HCT116 (cell line): Measurements from ENCODE around the gene FLVCR1. TPM values are rescaled to one million over a fixed set of nuclear protein-coding genes. Genes with fewer than 3 reads are reported as not detected.

Experiments
- ATAC-seq: fragments of 200-7000 bp; cut with Tn5 transposase; 2 replicates; pipeline ENCODE4 v1.9.1; 2020; ENCODE audit warnings: mild to moderate bottlenecking, moderate library complexity
- BruUV-seq: library from RNA; stranded (reverse); fragments of 400-500 nt; replicated peaks from 2 replicates; lab custom pipeline; 2021; lab: Mats Ljungman, UMichigan
- CTCF ChIA-PET: fragments of 300-600 bp; sonication (Branson Sonifier 250); formaldehyde crosslinking; loops from one replicate; lab custom pipeline; 2021; ENCODE audit warnings: antibody characterized with exemption; lab: Charles Lee
- POLR2A ChIA-PET: fragments of 300-600, 350-600 bp; sonication (Branson Sonifier 250); formaldehyde crosslinking; loops from one replicate; lab custom pipeline; 2021; ENCODE audit warnings: antibody characterized with exemption; lab: Charles Lee
- RAD21 ChIA-PET, 2 experiments: fragments of 300-600 bp; sonication (Branson Sonifier 250); formaldehyde crosslinking; loops; one replicate each; lab custom pipeline; 2023; ENCODE audit warnings: low total read pairs in 2 of 2; ENCODE audit not compliant: uncharacterized antibody in 2 of 2, unreplicated experiment in 2 of 2, low non-redundant PET in 1 of 2; lab: Charles Lee
- DNase-seq: peaks from one replicate; pipeline ENCODE4 v3.0.0-alpha.2; 2010; ENCODE audit warnings: low read depth, low spot score
- H2AFZ ChIP-seq: fragments of 200-600 bp; shearing (Covaris generic), sonication (generic); 2 replicates; pipeline ENCODE4 v1.6.1; 2017; ENCODE audit warnings: low read depth, mixed run types, mixed read lengths, antibody characterized with exemption, low read length; ENCODE audit not compliant: poor library complexity, severe bottlenecking
- H3K27ac ChIP-seq: 2 replicates; pipeline ENCODE4 v1.5.1; 2012; ENCODE audit warnings: low read depth, low read length
- H3K27me3 ChIP-seq: fragments of 200-600 bp; sonication (generic); 2 replicates; pipeline ENCODE4 v1.6.1; 2016; ENCODE audit warnings: mixed run types, low read length, mixed read lengths; ENCODE audit not compliant: insufficient read depth
- H3K36me3 ChIP-seq, 2 experiments: fragments of 200-500 bp in 1 of 2; fragments of 200-600 bp in 1 of 2; sonication (Bioruptor generic) in 1 of 2; sonication (generic) in 1 of 2; 2 replicates each; pipeline versions ENCODE4 v1.5.1 to v1.6.1; 2014 to 2016; ENCODE audit warnings: low read length in 2 of 2, inconsistent platforms in 1 of 2, mixed read lengths in 1 of 2, mixed run types in 1 of 2; ENCODE audit not compliant: insufficient read depth in 2 of 2, control insufficient read depth in 1 of 2
- H3K4me1 ChIP-seq, 2 experiments: fragments of 200-600 bp in 1 of 2; sonication (generic) in 1 of 2; 2 replicates each; pipeline versions ENCODE4 v1.5.1 to v1.6.1; 2012 to 2017; ENCODE audit warnings: low read length in 2 of 2, inconsistent platforms in 1 of 2, mild to moderate bottlenecking in 1 of 2, mixed read lengths in 1 of 2, mixed run types in 1 of 2, moderate library complexity in 1 of 2; ENCODE audit not compliant: insufficient read depth in 2 of 2, control insufficient read depth in 1 of 2
- H3K4me2 ChIP-seq: fragments of 200-600 bp; sonication (generic); 2 replicates; pipeline ENCODE4 v1.6.1; 2017; ENCODE audit warnings: mixed run types, low read length, mixed read lengths
- H3K4me3 ChIP-seq, 2 experiments: fragments of 200-600 bp in 1 of 2; sonication (generic) in 1 of 2; replicated peaks in 1 of 2; 2 replicates each; pipeline ENCODE4 v1.5.1; 2011 to 2016; ENCODE audit warnings: low read length in 2 of 2, control low read depth in 1 of 2, low read depth in 1 of 2, mild to moderate bottlenecking in 1 of 2, mixed read lengths in 1 of 2, mixed run types in 1 of 2
- H3K79me2 ChIP-seq: fragments of 200-600 bp; sonication (generic); 2 replicates; pipeline ENCODE4 v1.6.1; 2017; ENCODE audit warnings: mild to moderate bottlenecking, mixed run types, low read length, moderate library complexity, mixed read lengths; ENCODE audit not compliant: insufficient read depth
- H3K9ac ChIP-seq: fragments of 200-600 bp; sonication (generic); 2 replicates; pipeline ENCODE4 v1.6.1; 2016; ENCODE audit warnings: low read length, mixed read lengths
- H3K9me2 ChIP-seq: fragments of 200-600 bp; sonication (generic), shearing (Covaris generic); 2 replicates; pipeline ENCODE4 v1.6.1; 2017; ENCODE audit warnings: mixed run types, mild to moderate bottlenecking, moderate library complexity; ENCODE audit not compliant: insufficient read depth
- H3K9me3 ChIP-seq, 2 experiments: fragments of 200-500 bp in 1 of 2; fragments of 200-600 bp in 1 of 2; sonication (Bioruptor generic) in 1 of 2; sonication (generic) in 1 of 2; 2 replicates each; pipeline ENCODE4 v1.6.1; 2014 to 2017; ENCODE audit warnings: low read length in 2 of 2, mixed read lengths in 2 of 2, inconsistent platforms in 1 of 2, low read depth in 1 of 2, mild to moderate bottlenecking in 1 of 2, mixed run types in 1 of 2, moderate library complexity in 1 of 2; ENCODE audit not compliant: control insufficient read depth in 1 of 2, insufficient read depth in 1 of 2
- H4K20me1 ChIP-seq: fragments of 200-600 bp; sonication (generic), shearing (Covaris generic); 2 replicates; pipeline ENCODE4 v1.6.1; 2017; ENCODE audit warnings: mixed run types, mild to moderate bottlenecking, moderate library complexity; ENCODE audit not compliant: insufficient read depth
- ATF3 ChIP-seq: IDR thresholded peaks from 2 replicates; pipeline ENCODE4 v1.6.1; 2012
- CBX3 ChIP-seq: IDR thresholded peaks from 2 replicates; pipeline ENCODE4 v1.6.1; 2012; ENCODE audit warnings: low read depth
- CEBPB ChIP-seq: IDR thresholded peaks from 2 replicates; pipeline ENCODE4 v1.6.1; 2012; ENCODE audit warnings: low read depth
- CTCF ChIP-seq, 3 experiments: fragments of 200-600 bp in 1 of 3; sonication (generic) in 1 of 3; IDR thresholded peaks in 2 of 3; conservative IDR thresholded peaks in 1 of 3; 2 replicates each; pipeline ENCODE4 v1.5.1; 2012 to 2017; ENCODE audit warnings: low read depth in 2 of 3, low read length in 2 of 3, antibody characterized with exemption in 1 of 3, borderline replicate concordance in 1 of 3, control low read depth in 1 of 3, mild to moderate bottlenecking in 1 of 3, mixed read lengths in 1 of 3, mixed run types in 1 of 3, moderate library complexity in 1 of 3; ENCODE audit not compliant: insufficient read depth in 1 of 3
- EZH2phosphoT487 ChIP-seq: fragments of 200-600 bp; IDR thresholded peaks from 2 replicates; pipeline ENCODE4 v1.6.1; 2018; ENCODE audit warnings: antibody characterized with exemption, borderline replicate concordance
- FOSL1 ChIP-seq: IDR thresholded peaks from 2 replicates; pipeline ENCODE4 v1.6.1; 2012; ENCODE audit warnings: low read depth
- JUND ChIP-seq: IDR thresholded peaks from 2 replicates; pipeline ENCODE4 v1.6.1; 2012
- POLR2A ChIP-seq: IDR thresholded peaks from 2 replicates; pipeline ENCODE4 v1.7.0; 2011; ENCODE audit warnings: borderline replicate concordance; ENCODE audit not compliant: insufficient read depth, insufficient read length; ENCODE audit errors: extremely low read depth
- POLR2AphosphoS5 ChIP-seq: IDR thresholded peaks from 2 replicates; pipeline ENCODE4 v1.6.1; 2011; ENCODE audit warnings: mild to moderate bottlenecking, low read depth, low read length, moderate library complexity
- RAD21 ChIP-seq: IDR thresholded peaks from 2 replicates; pipeline ENCODE4 v1.6.1; 2012; ENCODE audit warnings: low read depth, mild to moderate bottlenecking
- SP1 ChIP-seq: IDR thresholded peaks from 2 replicates; pipeline ENCODE4 v1.6.1; 2012; ENCODE audit warnings: low read depth
- TCF7L2 ChIP-seq: IDR thresholded peaks from 2 replicates; pipeline ENCODE4 v1.7.0; 2011; ENCODE audit warnings: borderline replicate concordance, inconsistent platforms; ENCODE audit not compliant: insufficient read depth, insufficient read length; ENCODE audit errors: extremely low read depth
- YY1 ChIP-seq: IDR thresholded peaks from 2 replicates; pipeline ENCODE4 v1.6.1; 2011; ENCODE audit warnings: low read length, low read depth, moderate library complexity, mild to moderate bottlenecking; ENCODE audit not compliant: insufficient replicate concordance; ENCODE audit errors: extremely low read depth
- ZNF274 ChIP-seq: fragments of 200-500 bp; sonication (Bioruptor generic); IDR thresholded peaks from 2 replicates; pipeline ENCODE4 v1.6.1; 2014; ENCODE audit warnings: mild to moderate bottlenecking, low read depth, low read length, inconsistent platforms
- intact Hi-C: fragments of 100-400 bp; cut with micrococcal nuclease; formaldehyde crosslinking; loops from 2 replicates; pipeline ENCODE4 v1.10.0; 2022
- total RNA-seq: library from RNA; stranded (reverse); gene quantifications from one replicate; pipeline ENCODE4 v1.2.1, GENCODE V29; 2021; ENCODE audit not compliant: unreplicated experiment

Gene FLVCR1
- total RNA-seq, 1 experiment from 2014 or later, result 19.0 TPM

GRCh38 chr1:212856755-212857154 lies 1.3 kb upstream of the FLVCR1 start:
- ChIA-PET RAD21 (no interaction called here), CTCF (interaction anchor here (1.2 kb wide), 1 partner anchor 42 kb away, joined by 4 read pairs; no protein-coding TSS in a partner anchor), POLR2A (no interaction called here)
- H2AFZ ChIP-seq, result no peak overlapping the region
- H3K9me3 ChIP-seq, result no peaks in the 10 kb centered on the region
- H3K79me2 ChIP-seq, result peaks cover 35% of the 10 kb centered on the region
- peaks cover 13 to 19% of the 10 kb centered on the region in 2 experiments for H3K4me1 ChIP-seq
- intact Hi-C loops, result no loop called here
- H3K4me3 ChIP-seq, result peak overlapping the region; percentile 82 to 92
- no TSS peak for BruUV-seq
- H3K9me2 ChIP-seq, result no peaks in the 10 kb centered on the region
- no peaks in the 10 kb centered on the region for H4K20me1 ChIP-seq
- peak overlapping the region; percentile 89 for H3K4me2 ChIP-seq
- DNase-seq, result no peak
- peaks cover 0 to 7% of the 10 kb centered on the region in 2 experiments; a peak in 1 of 4 replicates for H3K36me3 ChIP-seq
- peak overlapping the region; percentile 92; the same call in 1 of the 2 replicates for H3K9ac ChIP-seq
- TF ChIP-seq ZNF274, result no peak
- TF ChIP-seq POLR2A, result no peak
- no peak for TF ChIP-seq EZH2phosphoT487
- TF ChIP-seq FOSL1, result no peak
- TF ChIP-seq TCF7L2, result no peak
- TF ChIP-seq SP1, result no peak
- TF ChIP-seq CBX3, result no peak
- no peak for TF ChIP-seq JUND
- no peak for TF ChIP-seq RAD21
- no peak for TF ChIP-seq ATF3
- no peak for TF ChIP-seq CEBPB
- no peak for TF ChIP-seq YY1
- no peak for TF ChIP-seq POLR2AphosphoS5
- TF ChIP-seq CTCF (IDR thresholded peaks at IDR 0.05 in 2 of 3, conservative IDR thresholded peaks at IDR 0.05 in 1 of 3; ENCODE audit: borderline replicate concordance in 1 of 3, insufficient read depth in 1 of 3, low read depth in 2 of 3, low read length in 2 of 3), result no peak
- TF ChIP-seq, all 23 proteins: peak for 0
- Histone ChIP-seq H3K27me3 (no peaks in the 10 kb centered on the region), H3K27ac (peak overlapping the region; percentile 68)
- no peak for ATAC-seq
